IgD-negative memory B cell (primary cell): Measurements from ENCODE around the gene LRRC17. TPM values are rescaled to one million over a fixed set of nuclear protein-coding genes. Genes with fewer than 3 reads are reported as not detected.
A peak's percentile ranks its signal among the peaks of the same experiment; 100 is the strongest.
"Not testable (repeated sequence)": the region's sequence is repeated elsewhere in the genome, so short reads cannot be mapped to it uniquely, and the experiment has no call there.

Source experiments
- H3K27ac Mint-ChIP-seq, 3 donors: one replicate each; pipeline ENCODE4 v1.8.0; 2020 to 2022; ENCODE audit warnings: mild to moderate bottlenecking in 3 of 3, mixed read lengths in 3 of 3, moderate library complexity in 1 of 3
- H3K27me3 Mint-ChIP-seq: one replicate; pipeline ENCODE4 v1.8.0; 2021; ENCODE audit warnings: mixed read lengths
- H3K36me3 Mint-ChIP-seq: one replicate; pipeline ENCODE4 v1.8.0; 2020; ENCODE audit warnings: mild to moderate bottlenecking, mixed read lengths
- H3K4me1 Mint-ChIP-seq, 3 donors: one replicate each; pipeline ENCODE4 v1.8.0; 2020 to 2022; ENCODE audit warnings: mixed read lengths in 3 of 3, mild to moderate bottlenecking in 1 of 3
- H3K4me3 Mint-ChIP-seq, 4 donors: one replicate each; pipeline ENCODE4 v1.8.0; 2020 to 2022; ENCODE audit warnings: mild to moderate bottlenecking in 4 of 4, mixed read lengths in 4 of 4, moderate library complexity in 3 of 4
- H3K9me3 Mint-ChIP-seq, 3 donors: one replicate each; pipeline ENCODE4 v1.8.0; 2020 to 2021; ENCODE audit warnings: mixed read lengths in 3 of 3, mild to moderate bottlenecking in 1 of 3
- polyA plus RNA-seq: library from polyadenylated mRNA; unstranded; fragments of 300-500 nt; fragmentation: Illumina TruSeq; gene quantifications from one replicate; pipeline ENCODE4 v1.2.3, GENCODE V29; 2021

LRRC17 gene
- polyA plus RNA-seq, 1 donor from 2014 or later = not detected

GRCh38 chr7:102890971-102891692, 21.7 kb upstream of the LRRC17 start:
- peaks cover 0 to 6% (median 0%) of the 10 kb centered on the region in 3 donors for H3K4me1 Mint-ChIP-seq
- H3K27me3 Mint-ChIP-seq = no peaks in the 10 kb centered on the region
- H3K27ac Mint-ChIP-seq = peak overlapping the region in 1 of 3 donors; percentile 42

GRCh38 chr7:102891693-102892261, 21.0 kb upstream of the LRRC17 start:
- Mint-ChIP-seq H3K4me1 (peaks cover 0 to 6% (median 0%) of the 10 kb centered on the region in 3 donors), H3K27me3 (no peaks in the 10 kb centered on the region), H3K27ac (no peak overlapping the region), H3K4me3 (no peak overlapping the region), H3K36me3 (no peaks in the 10 kb centered on the region), H3K9me3 (no peaks in the 10 kb centered on the region)

More at GRCh38 chr7:102890971-102891692, 21.7 kb upstream of the LRRC17 start:
- Mint-ChIP-seq H3K9me3 (no peaks in the 10 kb centered on the region), H3K4me3 (no peak overlapping the region), H3K36me3 (no peaks in the 10 kb centered on the region)

GRCh38 chr7:102892631-102893278, 20.0 kb upstream of the LRRC17 start:
- no peaks in the 10 kb centered on the region for H3K27me3 Mint-ChIP-seq
- H3K4me1 Mint-ChIP-seq = peaks cover 0 to 6% (median 0%) of the 10 kb centered on the region in 3 donors
- H3K4me3 Mint-ChIP-seq = no peak overlapping the region

GRCh38 chr7:102895602-102896001, 17.2 kb upstream of the LRRC17 start:
- H3K9me3 Mint-ChIP-seq = no peaks in the 10 kb centered on the region
- peaks cover 0 to 6% (median 0%) of the 10 kb centered on the region in 3 donors for H3K4me1 Mint-ChIP-seq
- no peak overlapping the region for H3K4me3 Mint-ChIP-seq
- H3K27me3 Mint-ChIP-seq = no peaks in the 10 kb centered on the region
- H3K36me3 Mint-ChIP-seq = no peaks in the 10 kb centered on the region
- H3K27ac Mint-ChIP-seq = no peak overlapping the region

More at GRCh38 chr7:102892631-102893278, 20.0 kb upstream of the LRRC17 start:
- Mint-ChIP-seq H3K36me3 (no peaks in the 10 kb centered on the region), H3K9me3 (no peaks in the 10 kb centered on the region), H3K27ac (no peak overlapping the region)

GRCh38 chr7:102896585-102896984, 16.2 kb upstream of the LRRC17 start:
- Mint-ChIP-seq H3K27ac (no peak overlapping the region), H3K9me3 (no peaks in the 10 kb centered on the region), H3K4me1 (peaks cover 0 to 6% (median 0%) of the 10 kb centered on the region in 3 donors), H3K27me3 (no peaks in the 10 kb centered on the region), H3K36me3 (no peaks in the 10 kb centered on the region), H3K4me3 (no peak overlapping the region)

- H3K4me3 Mint-ChIP-seq = no peak overlapping the region
- peaks cover under 1% of the 10 kb centered on the region for H3K36me3 Mint-ChIP-seq
- H3K9me3 Mint-ChIP-seq = no peaks in the 10 kb centered on the region
- no peaks in the 10 kb centered on the region for H3K27me3 Mint-ChIP-seq
- no peak overlapping the region for H3K27ac Mint-ChIP-seq
- peaks cover 0 to 6% (median 0%) of the 10 kb centered on the region in 3 donors for H3K4me1 Mint-ChIP-seq
Observed at GRCh38 chr7:102897211-102897631, 15.6 kb upstream of the LRRC17 start.

GRCh38 chr7:102897856-102898531, 14.8 kb upstream of the LRRC17 start:
- H3K27me3 Mint-ChIP-seq = no peaks in the 10 kb centered on the region
- H3K4me1 Mint-ChIP-seq = peaks cover 0 to under 1% (median 0%) of the 10 kb centered on the region in 3 donors
- H3K27ac Mint-ChIP-seq = no peak overlapping the region
- H3K9me3 Mint-ChIP-seq = no peaks in the 10 kb centered on the region
- peaks cover 3% of the 10 kb centered on the region for H3K36me3 Mint-ChIP-seq
- H3K4me3 Mint-ChIP-seq = no peak overlapping the region

- no peaks in the 10 kb centered on the region for H3K27me3 Mint-ChIP-seq
- H3K9me3 Mint-ChIP-seq = peaks cover 0 to under 1% (median 0%) of the 10 kb centered on the region in 3 donors
- no peak overlapping the region for H3K27ac Mint-ChIP-seq
- H3K36me3 Mint-ChIP-seq = peaks cover 3% of the 10 kb centered on the region
- no peaks in the 10 kb centered on the region for H3K4me1 Mint-ChIP-seq
- no peak overlapping the region for H3K4me3 Mint-ChIP-seq
Observed at GRCh38 chr7:102898532-102898859, 14.3 kb upstream of the LRRC17 start.

GRCh38 chr7:102902052-102902451, 10.7 kb upstream of the LRRC17 start:
- H3K27me3 Mint-ChIP-seq, H3K4me3 Mint-ChIP-seq, H3K27ac Mint-ChIP-seq, H3K4me1 Mint-ChIP-seq, H3K36me3 Mint-ChIP-seq: not testable (repeated sequence)
- peaks cover 3 to 12% (median 7%) of the 10 kb centered on the region in 3 donors for H3K9me3 Mint-ChIP-seq

- H3K36me3 Mint-ChIP-seq, H3K27ac Mint-ChIP-seq, H3K27me3 Mint-ChIP-seq, H3K4me3 Mint-ChIP-seq, H3K4me1 Mint-ChIP-seq: not testable (repeated sequence)
- H3K9me3 Mint-ChIP-seq = peaks cover 3 to 12% (median 7%) of the 10 kb centered on the region in 3 donors
Observed at GRCh38 chr7:102903576-102903975, 9.2 kb upstream of the LRRC17 start.

GRCh38 chr7:102908676-102909075, 4.1 kb upstream of the LRRC17 start:
- Mint-ChIP-seq H3K27ac (no peak overlapping the region), H3K4me3 (no peak overlapping the region), H3K4me1 (peaks cover 0 to 4% (median 0%) of the 10 kb centered on the region in 3 donors), H3K36me3 (peaks cover 5% of the 10 kb centered on the region), H3K27me3 (peaks cover 1% of the 10 kb centered on the region), H3K9me3 (peaks cover 2 to 12% (median 4%) of the 10 kb centered on the region in 3 donors)

- peaks cover 0 to 4% (median 0%) of the 10 kb centered on the region in 3 donors for H3K4me1 Mint-ChIP-seq
- H3K27ac Mint-ChIP-seq = no peak overlapping the region
- H3K4me3 Mint-ChIP-seq = no peak overlapping the region
- H3K27me3 Mint-ChIP-seq = peaks cover 1% of the 10 kb centered on the region
- H3K9me3 Mint-ChIP-seq = no peaks in the 10 kb centered on the region
- H3K36me3 Mint-ChIP-seq = peaks cover 5% of the 10 kb centered on the region
Observed at GRCh38 chr7:102913826-102914225, 1.0 kb downstream of the LRRC17 start.

GRCh38 chr7:102914585-102914984, 1.8 kb downstream of the LRRC17 start:
- Mint-ChIP-seq H3K9me3 (no peaks in the 10 kb centered on the region), H3K4me3 (no peak overlapping the region), H3K27me3 (peaks cover 1% of the 10 kb centered on the region), H3K4me1 (peaks cover 0 to 4% (median 0%) of the 10 kb centered on the region in 3 donors), H3K27ac (no peak overlapping the region), H3K36me3 (peaks cover 8% of the 10 kb centered on the region)

- Mint-ChIP-seq H3K36me3 (peaks cover 5% of the 10 kb centered on the region), H3K27ac (no peak overlapping the region), H3K4me1 (peaks cover 0 to 4% (median 0%) of the 10 kb centered on the region in 3 donors), H3K27me3 (no peaks in the 10 kb centered on the region), H3K4me3 (no peak overlapping the region), H3K9me3 (no peaks in the 10 kb centered on the region)
Observed at GRCh38 chr7:102916426-102916825, 3.6 kb downstream of the LRRC17 start.

- Mint-ChIP-seq H3K4me1 (peaks cover 0 to 4% (median 0%) of the 10 kb centered on the region in 3 donors), H3K27ac (no peak overlapping the region), H3K4me3 (no peak overlapping the region), H3K9me3 (no peaks in the 10 kb centered on the region), H3K36me3 (peaks cover 5% of the 10 kb centered on the region), H3K27me3 (no peaks in the 10 kb centered on the region)
Observed at GRCh38 chr7:102916881-102917280, 4.1 kb downstream of the LRRC17 start.
